Measurements from ENCODE around the gene BTLA.

DNA sequence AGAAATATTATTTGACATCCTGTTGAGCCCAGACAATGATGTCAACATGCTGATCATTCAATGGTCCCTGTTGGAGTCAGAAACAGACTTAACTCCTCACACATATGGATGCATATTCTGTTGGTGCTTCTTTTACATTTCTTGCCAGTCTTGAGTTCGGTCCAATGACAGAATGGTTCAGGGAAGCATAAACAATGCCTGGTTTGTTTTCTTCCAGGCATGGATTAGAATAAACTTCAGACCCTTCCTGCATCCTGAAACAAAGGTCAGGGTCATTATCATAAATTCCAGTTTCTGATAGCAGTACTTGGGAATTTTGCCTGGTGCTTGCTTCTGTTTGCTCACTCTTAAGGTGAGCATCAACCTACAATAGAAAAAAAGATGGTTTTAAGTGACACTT lies 33.3 kb downstream of the BTLA start:
- TF ChIP-seq, protein P1, sequence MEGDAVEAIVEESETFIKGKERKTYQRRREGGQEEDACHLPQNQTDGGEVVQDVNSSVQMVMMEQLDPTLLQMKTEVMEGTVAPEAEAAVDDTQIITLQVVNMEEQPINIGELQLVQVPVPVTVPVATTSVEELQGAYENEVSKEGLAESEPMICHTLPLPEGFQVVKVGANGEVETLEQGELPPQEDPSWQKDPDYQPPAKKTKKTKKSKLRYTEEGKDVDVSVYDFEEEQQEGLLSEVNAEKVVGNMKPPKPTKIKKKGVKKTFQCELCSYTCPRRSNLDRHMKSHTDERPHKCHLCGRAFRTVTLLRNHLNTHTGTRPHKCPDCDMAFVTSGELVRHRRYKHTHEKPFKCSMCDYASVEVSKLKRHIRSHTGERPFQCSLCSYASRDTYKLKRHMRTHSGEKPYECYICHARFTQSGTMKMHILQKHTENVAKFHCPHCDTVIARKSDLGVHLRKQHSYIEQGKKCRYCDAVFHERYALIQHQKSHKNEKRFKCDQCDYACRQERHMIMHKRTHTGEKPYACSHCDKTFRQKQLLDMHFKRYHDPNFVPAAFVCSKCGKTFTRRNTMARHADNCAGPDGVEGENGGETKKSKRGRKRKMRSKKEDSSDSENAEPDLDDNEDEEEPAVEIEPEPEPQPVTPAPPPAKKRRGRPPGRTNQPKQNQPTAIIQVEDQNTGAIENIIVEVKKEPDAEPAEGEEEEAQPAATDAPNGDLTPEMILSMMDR (IDR thresholded peaks at IDR 0.05): no peak
- TF ChIP-seq ZFX (IDR thresholded peaks at IDR 0.05; ENCODE audit: borderline replicate concordance): no peak
